ENCODE results near the gene DAPL1.

Gene DAPL1, protein sequence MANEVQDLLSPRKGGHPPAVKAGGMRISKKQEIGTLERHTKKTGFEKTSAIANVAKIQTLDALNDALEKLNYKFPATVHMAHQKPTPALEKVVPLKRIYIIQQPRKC

DNA sequence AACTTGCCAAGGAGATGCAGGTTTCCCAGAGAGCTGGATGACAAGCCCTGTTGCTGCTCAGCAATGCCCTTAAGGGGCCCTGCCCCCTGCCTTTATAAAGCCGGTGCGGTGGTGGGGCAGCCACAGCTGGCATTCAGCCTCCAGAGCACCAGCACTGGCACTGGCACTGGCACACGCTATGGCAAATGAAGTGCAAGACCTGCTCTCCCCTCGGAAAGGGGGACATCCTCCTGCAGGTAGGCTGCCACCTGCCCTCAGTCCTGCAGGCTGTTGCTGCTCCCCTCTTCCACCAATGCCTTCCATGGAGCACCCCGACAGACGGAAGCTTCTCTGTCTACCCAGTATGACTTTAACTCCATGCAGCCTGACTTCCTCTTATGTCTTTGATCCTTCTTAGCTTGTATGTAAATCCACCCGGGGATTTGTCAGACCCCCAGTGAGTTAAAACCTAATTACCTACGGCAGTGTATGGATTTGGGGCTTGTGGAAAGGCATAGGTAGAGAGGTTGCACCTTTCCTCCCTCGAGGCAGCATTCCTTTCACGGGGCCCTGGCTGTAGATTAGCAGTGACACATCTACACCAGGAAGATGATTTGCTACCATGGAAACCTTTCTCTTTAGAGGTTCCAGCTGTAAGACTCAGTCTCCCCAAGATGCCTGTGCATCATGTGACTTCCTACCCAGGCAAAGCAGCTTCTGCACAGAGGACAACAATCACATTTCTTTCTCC lies at the start of gene DAPL1:
TSS of gene DAPL1 (plus strand) at position 123 of the 730 bp plus-strand sequence. CDS start at position 179, 56 bp downstream.
- Mint-ChIP-seq H3K27ac (ENCODE audit: low read depth) (no peak within 1 kb of the TSS), H3K27me3 (peaks cover 57% of the 10 kb centered on the region), H3K9me3 (no peaks in the 10 kb centered on the region), H3K4me3 (no peak within 1 kb of the TSS), H3K4me1 (no peaks in the 10 kb centered on the region), H3K36me3 (ENCODE audit: insufficient read depth) (no peaks in the 10 kb centered on the region)
- no peak for DNase-seq (ENCODE audit: low spot score in 2 of 2)
- no peak for ATAC-seq (replicated peaks; ENCODE audit: extremely low read depth, poor library complexity, severe bottlenecking)

DNA sequence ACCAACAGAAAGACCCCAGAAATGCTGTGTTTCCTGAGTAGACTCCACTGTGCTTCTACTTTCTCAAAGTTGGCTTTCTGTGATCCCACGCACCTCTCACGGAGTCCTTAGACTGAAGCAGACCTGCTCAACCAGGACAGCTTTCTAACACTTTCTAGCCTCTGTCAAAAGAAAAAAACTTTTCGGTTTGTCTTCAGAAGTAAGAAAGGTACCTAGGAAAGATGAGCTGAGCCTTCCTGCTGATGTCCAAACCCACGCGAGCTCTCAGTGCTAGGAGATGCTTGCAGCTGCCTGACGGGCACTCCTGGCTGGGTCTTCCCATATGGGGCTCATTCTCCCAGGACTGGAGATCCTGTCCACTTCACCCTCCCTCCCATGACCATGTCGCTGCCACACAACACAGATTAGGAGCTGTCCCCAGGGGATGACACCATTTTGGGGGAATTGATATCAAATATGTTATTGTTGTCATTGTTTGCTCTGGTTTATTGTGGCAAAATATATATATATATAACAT lies 49.2 kb upstream of the DAPL1 start:
- Mint-ChIP-seq H3K27me3 (peaks cover 57% of the 10 kb centered on the region), H3K4me3 (no peak overlapping the region), H3K27ac (ENCODE audit: low read depth) (no peak overlapping the region), H3K36me3 (ENCODE audit: insufficient read depth) (no peaks in the 10 kb centered on the region), H3K4me1 (no peaks in the 10 kb centered on the region), H3K9me3 (no peaks in the 10 kb centered on the region)
- ATAC-seq (replicated peaks; ENCODE audit: extremely low read depth, poor library complexity, severe bottlenecking) (no peak), DNase-seq (ENCODE audit: low spot score in 2 of 2) (no peak)

DNA sequence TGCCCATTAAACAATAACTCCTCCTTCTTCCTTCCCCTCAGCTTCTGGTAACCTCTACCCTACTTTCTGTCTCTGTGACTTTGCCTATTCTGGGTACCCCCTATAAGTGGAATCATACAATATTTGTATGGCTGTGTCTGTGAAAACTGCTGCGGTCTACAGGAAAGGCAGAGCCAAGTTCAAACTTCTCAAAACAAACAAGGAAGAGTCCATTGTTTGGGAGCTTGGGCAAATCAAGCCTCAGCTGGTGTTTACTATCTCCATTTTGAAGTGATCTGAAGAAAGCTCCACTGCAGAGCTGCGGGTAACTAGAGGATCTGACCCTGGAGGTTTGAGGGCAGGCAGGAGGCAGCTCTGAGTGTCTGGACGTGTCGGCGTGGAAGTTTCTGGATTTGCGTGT lies 48.6 kb upstream of the DAPL1 start:
- no peaks in the 10 kb centered on the region for H3K9me3 Mint-ChIP-seq
- H3K4me3 Mint-ChIP-seq: no peak overlapping the region
- no peaks in the 10 kb centered on the region for H3K36me3 Mint-ChIP-seq (ENCODE audit: insufficient read depth)
- no peak overlapping the region for H3K27ac Mint-ChIP-seq (ENCODE audit: low read depth)
- H3K4me1 Mint-ChIP-seq: no peaks in the 10 kb centered on the region
- DNase-seq (ENCODE audit: low spot score in 2 of 2) (no peak), ATAC-seq (replicated peaks; ENCODE audit: extremely low read depth, poor library complexity, severe bottlenecking) (no peak)
- H3K27me3 Mint-ChIP-seq: peaks cover 56% of the 10 kb centered on the region

DNA sequence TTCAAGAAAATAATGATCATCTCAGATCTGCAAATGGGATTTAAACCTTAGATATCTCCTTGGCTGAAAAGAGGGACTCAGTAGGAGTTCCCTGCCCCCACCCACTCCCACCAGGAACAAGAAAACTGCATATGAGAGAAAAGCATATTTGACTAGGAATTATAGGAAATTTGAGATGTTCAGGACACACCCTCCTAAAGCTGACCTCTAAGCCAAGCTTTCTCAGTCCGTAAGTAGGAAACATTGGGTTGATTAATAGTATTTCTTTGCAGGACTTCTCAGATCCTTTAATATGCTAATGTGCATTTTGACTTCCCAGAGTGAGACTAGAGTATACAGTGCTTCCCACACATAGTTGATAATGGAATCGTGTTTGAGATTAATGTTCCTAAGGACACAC lies 47.8 kb upstream of the DAPL1 start:
- H3K27me3 Mint-ChIP-seq: peaks cover 51% of the 10 kb centered on the region
- H3K9me3 Mint-ChIP-seq: no peaks in the 10 kb centered on the region

DNA sequence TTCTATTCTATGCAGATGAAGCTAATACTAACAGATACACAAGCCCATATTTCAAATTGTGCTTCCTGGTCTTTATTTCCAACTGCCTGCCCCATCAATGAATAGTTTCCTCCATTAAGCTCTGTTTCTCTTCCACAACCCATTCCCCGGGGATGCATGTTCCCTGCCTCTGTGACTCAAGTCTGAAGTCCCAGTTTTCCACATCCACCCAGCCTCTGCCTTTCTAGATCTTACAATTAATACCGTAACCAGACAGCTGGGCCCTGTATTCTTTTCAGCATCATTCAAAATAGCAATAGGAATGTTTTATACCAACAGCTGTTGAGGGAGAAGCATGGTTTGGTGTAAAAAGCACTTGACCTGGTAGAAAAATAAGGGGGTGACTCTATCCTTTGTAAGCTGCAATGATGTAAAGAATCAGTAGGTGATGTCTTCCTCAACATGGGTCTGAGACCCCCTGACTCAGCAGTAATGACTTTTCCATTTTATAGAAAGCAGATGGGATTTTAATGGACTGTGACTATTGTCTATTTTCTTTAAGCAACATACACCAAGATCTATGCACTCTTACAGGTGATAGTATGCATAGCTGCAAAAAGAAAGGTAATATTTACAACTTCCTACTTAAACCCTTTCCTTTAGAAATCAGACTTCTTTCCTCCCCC lies 46.1 kb upstream of the DAPL1 start:
- Mint-ChIP-seq H3K36me3 (ENCODE audit: insufficient read depth) (no peaks in the 10 kb centered on the region), H3K4me1 (no peaks in the 10 kb centered on the region), H3K27ac (ENCODE audit: low read depth) (no peak overlapping the region), H3K4me3 (no peak overlapping the region), H3K27me3 (peaks cover 51% of the 10 kb centered on the region), H3K9me3 (no peaks in the 10 kb centered on the region)
- ATAC-seq (replicated peaks; ENCODE audit: extremely low read depth, poor library complexity, severe bottlenecking) (no peak), DNase-seq (ENCODE audit: low spot score in 2 of 2) (no peak)

More for the DNA sequence above, 47.8 kb upstream of the DAPL1 start:
- no peaks in the 10 kb centered on the region for H3K36me3 Mint-ChIP-seq (ENCODE audit: insufficient read depth)
- H3K4me3 Mint-ChIP-seq: no peak overlapping the region
- H3K4me1 Mint-ChIP-seq: no peaks in the 10 kb centered on the region
- no peak overlapping the region for H3K27ac Mint-ChIP-seq (ENCODE audit: low read depth)
- no peak for DNase-seq (ENCODE audit: low spot score in 2 of 2)
- ATAC-seq (replicated peaks; ENCODE audit: extremely low read depth, poor library complexity, severe bottlenecking): no peak

DNA sequence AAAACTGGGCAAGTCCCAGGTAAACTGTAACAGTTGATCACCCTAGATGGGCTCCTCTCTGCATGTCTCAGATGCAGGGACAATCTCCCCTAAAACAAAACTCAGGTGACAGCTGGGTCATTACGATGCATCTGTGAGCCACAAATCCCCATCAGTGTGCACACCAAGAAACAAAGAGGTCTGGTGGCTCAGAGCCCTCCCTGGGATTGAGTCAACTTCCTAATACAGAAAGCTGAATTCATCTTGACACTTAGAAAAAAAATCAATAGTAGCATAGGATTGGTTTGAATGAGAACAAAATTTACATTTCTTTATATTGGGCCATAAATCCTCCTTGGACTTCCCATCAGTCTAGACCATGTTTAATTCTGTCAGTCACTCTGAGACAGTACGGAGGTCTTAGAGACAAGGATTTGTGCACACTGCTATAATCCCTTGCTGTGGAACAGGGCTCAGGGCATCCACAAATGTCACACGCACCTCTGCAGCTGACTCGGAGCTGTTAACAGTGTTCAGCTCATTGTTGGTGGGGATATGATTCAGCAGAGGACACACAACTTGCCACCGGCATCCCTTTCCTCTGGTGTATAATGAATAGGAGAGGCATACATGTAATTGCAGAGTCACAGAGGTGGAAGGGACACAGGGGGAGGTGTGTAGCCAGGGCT lies 44.5 kb upstream of the DAPL1 start:
- no peaks in the 10 kb centered on the region for H3K4me1 Mint-ChIP-seq

DNA sequence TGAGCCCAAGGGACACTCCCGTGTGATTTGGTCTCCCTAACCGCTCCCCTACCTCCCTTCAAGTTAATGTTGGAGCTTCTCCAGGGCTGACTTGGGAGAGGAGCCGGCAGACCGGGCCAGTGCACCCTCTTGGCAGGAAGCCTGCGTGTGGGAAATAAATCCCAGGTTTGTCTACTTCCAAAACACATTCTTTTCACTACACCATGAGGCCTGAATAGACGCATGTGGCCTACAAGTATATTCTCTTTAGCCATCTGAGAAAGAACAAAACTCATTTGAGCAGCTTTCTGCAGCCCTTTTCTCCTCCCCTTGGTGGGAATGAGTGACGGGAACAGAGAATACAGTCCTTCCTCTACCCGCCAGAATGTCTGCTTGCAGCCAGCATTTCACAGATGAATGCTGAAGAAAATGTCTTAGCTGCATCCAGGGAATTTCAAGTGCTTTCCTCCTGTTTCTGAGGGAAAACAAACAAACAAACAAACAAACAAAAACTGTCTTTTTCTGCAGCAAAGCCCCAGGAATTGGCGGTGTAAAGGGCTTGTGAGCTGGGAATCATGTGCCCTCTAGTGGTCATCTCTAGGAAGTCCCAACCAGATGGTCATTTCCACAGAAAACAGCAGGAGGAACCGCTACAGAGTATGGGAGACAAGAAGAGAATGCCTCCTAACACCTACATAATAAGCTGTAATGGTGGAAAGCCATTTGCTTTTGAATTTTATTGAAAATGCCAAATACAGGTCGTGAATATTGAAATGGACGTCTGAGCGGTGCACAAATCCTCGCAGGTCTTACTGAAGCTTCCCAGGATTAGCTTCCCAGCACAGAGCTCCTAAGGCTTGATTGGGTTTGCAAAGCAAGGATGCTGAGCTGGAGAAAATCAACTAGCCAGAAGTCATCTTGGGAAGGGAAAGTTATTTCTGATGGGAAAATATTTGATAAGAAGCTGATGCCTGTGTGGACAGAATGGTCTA lies 41.2 kb upstream of the DAPL1 start:
- DNase-seq (ENCODE audit: low spot score in 2 of 2) (no peak), ATAC-seq (replicated peaks; ENCODE audit: extremely low read depth, poor library complexity, severe bottlenecking) (no peak)
- Mint-ChIP-seq H3K9me3 (no peaks in the 10 kb centered on the region), H3K4me3 (no peak overlapping the region), H3K27me3 (peaks cover 21% of the 10 kb centered on the region), H3K27ac (ENCODE audit: low read depth) (no peak overlapping the region), H3K4me1 (no peaks in the 10 kb centered on the region), H3K36me3 (ENCODE audit: insufficient read depth) (no peaks in the 10 kb centered on the region)

More for the DNA sequence above, 44.5 kb upstream of the DAPL1 start:
- no peak overlapping the region for H3K4me3 Mint-ChIP-seq
- no peaks in the 10 kb centered on the region for H3K9me3 Mint-ChIP-seq
- ATAC-seq (replicated peaks; ENCODE audit: extremely low read depth, poor library complexity, severe bottlenecking) (no peak), DNase-seq (ENCODE audit: low spot score in 2 of 2) (no peak)
- H3K36me3 Mint-ChIP-seq (ENCODE audit: insufficient read depth): no peaks in the 10 kb centered on the region
- H3K27ac Mint-ChIP-seq (ENCODE audit: low read depth): no peak overlapping the region
- H3K27me3 Mint-ChIP-seq: peaks cover 39% of the 10 kb centered on the region

DNA sequence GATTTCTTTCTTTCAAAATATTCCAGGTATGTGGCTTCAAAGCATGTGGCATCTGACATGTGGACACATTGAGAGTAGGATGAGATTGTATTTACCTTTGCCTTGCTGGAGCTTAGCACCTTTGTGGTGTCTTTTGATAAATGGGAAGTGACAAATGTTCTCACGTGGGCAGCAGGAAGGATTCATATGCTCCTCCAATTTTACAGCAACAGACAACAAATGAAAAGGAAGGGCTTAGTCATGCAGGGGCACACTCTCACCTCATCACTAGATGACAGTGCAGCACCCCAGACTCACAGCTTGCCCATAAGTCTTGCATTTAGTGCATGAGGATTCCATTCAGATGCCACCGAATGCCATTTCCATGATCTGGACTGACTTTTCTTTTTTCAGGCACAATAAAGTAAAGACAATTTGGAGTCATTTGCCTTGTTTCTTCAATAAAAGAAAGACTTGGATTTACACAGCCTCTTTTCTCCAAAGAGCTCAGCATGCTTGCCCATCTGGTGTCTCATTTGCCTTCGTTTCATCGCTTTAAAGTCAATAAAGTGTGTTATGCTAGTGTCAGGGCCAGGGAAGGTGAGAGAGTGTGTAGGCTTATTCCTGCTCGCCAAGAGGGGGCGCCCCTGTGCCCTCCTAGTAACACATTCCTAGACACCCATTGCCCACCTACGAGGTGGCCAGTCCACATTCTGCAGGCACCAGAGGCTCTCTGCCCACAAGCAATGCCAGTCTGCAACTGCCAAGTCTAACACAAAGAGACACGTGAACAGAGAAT lies 39.6 kb upstream of the DAPL1 start:
- Mint-ChIP-seq H3K36me3 (ENCODE audit: insufficient read depth) (no peaks in the 10 kb centered on the region), H3K9me3 (no peaks in the 10 kb centered on the region), H3K27me3 (peaks cover 25% of the 10 kb centered on the region), H3K4me3 (no peak overlapping the region), H3K4me1 (no peaks in the 10 kb centered on the region), H3K27ac (ENCODE audit: low read depth) (no peak overlapping the region)
- no peak for DNase-seq (ENCODE audit: low spot score in 2 of 2)
- ATAC-seq (replicated peaks; ENCODE audit: extremely low read depth, poor library complexity, severe bottlenecking): no peak

DNA sequence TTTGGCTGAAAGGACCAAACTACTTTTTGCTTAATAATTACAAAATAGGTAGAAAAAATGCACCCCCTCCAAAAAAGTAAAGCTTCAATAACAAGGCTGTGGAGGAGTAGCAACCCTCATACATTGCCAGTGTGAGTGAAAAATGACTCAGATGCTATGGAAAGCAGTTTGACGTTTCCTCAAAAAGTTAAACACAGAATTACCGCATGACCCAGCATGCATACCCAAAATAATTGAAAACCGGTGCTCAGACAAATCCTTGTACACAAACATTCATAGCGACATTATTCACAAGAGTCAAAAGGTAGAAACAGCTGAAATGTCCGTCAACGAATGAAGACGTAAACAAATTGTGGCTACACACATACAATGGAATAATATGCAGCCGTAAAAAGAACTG lies 38.8 kb upstream of the DAPL1 start:
- DNase-seq (ENCODE audit: low spot score in 2 of 2) (no peak), ATAC-seq (replicated peaks; ENCODE audit: extremely low read depth, poor library complexity, severe bottlenecking) (no peak)
- Mint-ChIP-seq H3K36me3 (ENCODE audit: insufficient read depth) (no peaks in the 10 kb centered on the region), H3K9me3 (no peaks in the 10 kb centered on the region), H3K27me3 (peaks cover 31% of the 10 kb centered on the region), H3K4me1 (no peaks in the 10 kb centered on the region), H3K4me3 (no peak overlapping the region), H3K27ac (ENCODE audit: low read depth) (no peak overlapping the region)

DNA sequence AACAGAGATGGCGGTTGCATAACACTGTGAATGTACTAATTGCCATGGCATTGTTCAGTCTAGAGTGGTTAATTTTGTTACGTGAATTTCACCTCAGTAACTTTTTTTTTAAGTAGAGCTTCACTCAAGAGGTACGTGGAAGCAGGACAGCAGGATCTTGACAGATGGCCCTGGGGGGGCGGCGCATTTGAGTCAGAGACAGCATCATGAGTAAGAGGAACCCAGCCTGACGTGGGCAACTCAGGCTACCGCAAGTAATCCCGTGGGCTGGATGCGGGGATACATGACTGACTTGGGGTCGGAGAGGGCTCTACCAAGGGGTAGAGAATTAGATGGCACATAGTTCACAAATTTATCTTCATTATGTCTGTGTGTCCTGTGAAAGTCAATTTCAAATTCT lies 38.1 kb upstream of the DAPL1 start:
- no peaks in the 10 kb centered on the region for H3K9me3 Mint-ChIP-seq
- no peak for ATAC-seq (replicated peaks; ENCODE audit: extremely low read depth, poor library complexity, severe bottlenecking)
- no peak overlapping the region for H3K27ac Mint-ChIP-seq (ENCODE audit: low read depth)

DNA sequence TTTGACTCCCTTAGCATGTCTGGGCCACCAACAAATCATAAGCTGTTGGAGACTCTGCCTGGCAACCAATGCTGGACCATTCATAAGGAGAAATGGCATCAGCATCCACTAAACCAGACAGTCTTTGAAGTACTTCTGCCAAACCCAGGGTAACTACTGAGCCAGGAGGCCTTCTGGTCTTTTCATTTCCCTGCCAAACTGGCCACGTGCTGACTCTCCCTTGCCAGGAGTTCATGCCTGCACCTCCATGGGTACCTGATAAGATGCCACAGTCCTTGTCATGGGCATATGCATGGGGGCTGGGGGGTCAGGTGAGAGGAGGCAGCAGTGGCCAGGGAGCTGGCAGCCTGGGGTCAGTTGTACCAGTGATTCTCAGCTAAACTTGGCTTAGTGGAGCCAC lies 34.2 kb upstream of the DAPL1 start:
- Mint-ChIP-seq H3K4me3 (no peak overlapping the region), H3K9me3 (no peaks in the 10 kb centered on the region), H3K27ac (ENCODE audit: low read depth) (no peak overlapping the region), H3K36me3 (ENCODE audit: insufficient read depth) (no peaks in the 10 kb centered on the region), H3K4me1 (no peaks in the 10 kb centered on the region), H3K27me3 (peaks cover 31% of the 10 kb centered on the region)
- DNase-seq (ENCODE audit: low spot score in 2 of 2): no peak
- ATAC-seq (replicated peaks; ENCODE audit: extremely low read depth, poor library complexity, severe bottlenecking): no peak

More for the DNA sequence above, 38.1 kb upstream of the DAPL1 start:
- H3K27me3 Mint-ChIP-seq: peaks cover 31% of the 10 kb centered on the region
- H3K36me3 Mint-ChIP-seq (ENCODE audit: insufficient read depth): no peaks in the 10 kb centered on the region
- no peaks in the 10 kb centered on the region for H3K4me1 Mint-ChIP-seq
- no peak overlapping the region for H3K4me3 Mint-ChIP-seq
- no peak for DNase-seq (ENCODE audit: low spot score in 2 of 2)

Data from central memory CD8-positive, alpha-beta T cell (primary cell).